Thyroid gland (tissue), 4 donors: ENCODE measurements around the gene TTC21A. TPM values are rescaled to one million over a fixed set of nuclear protein-coding genes. Genes with fewer than 3 reads are reported as not detected.

Source experiments
- DNase-seq, 2 donors: peaks; one replicate each; pipeline ENCODE4 v3.0.0-alpha.2; 2019
- H3K27ac ChIP-seq, 3 donors: fragments of 200-600 bp; sonication (generic); 1 replicate in 2 of 3; 2 replicates in 1 of 3; pipeline ENCODE4 v1.5.1; 2016 to 2019; ENCODE audit warnings: mild to moderate bottlenecking in 1 of 3, moderate library complexity in 1 of 3
- H3K27me3 ChIP-seq: fragments of 200-600 bp; sonication (generic); one replicate; pipeline ENCODE4 v1.5.1; 2019
- H3K36me3 ChIP-seq, 2 donors: fragments of 200-600 bp; sonication (generic); one replicate each; pipeline ENCODE4 v1.5.1; 2016 to 2019
- H3K4me1 ChIP-seq, 2 donors: fragments of 200-600 bp; sonication (generic); one replicate each; pipeline ENCODE4 v1.5.1; 2017 to 2019
- H3K4me3 ChIP-seq, 3 donors: fragments of 200-600 bp; sonication (generic); replicated peaks in 1 of 3; 1 replicate in 2 of 3; 2 replicates in 1 of 3; pipeline ENCODE4 v1.5.1; 2016; ENCODE audit warnings: mild to moderate bottlenecking in 1 of 3
- H3K9me3 ChIP-seq: fragments of 200-600 bp; sonication (generic); one replicate; pipeline ENCODE4 v1.5.1; 2017
- CTCF ChIP-seq, 6 experiments: fragments of 200-600 bp in 3 of 6; fragments of 450-650 bp in 3 of 6; sonication (generic) in 3 of 6; IDR thresholded peaks; one replicate each; pipeline ENCODE4 v1.5.1; 2016 to 2019; ENCODE audit warnings: antibody characterized with exemption in 6 of 6, mild to moderate bottlenecking in 2 of 6, inconsistent platforms in 1 of 6, moderate library complexity in 1 of 6
- POLR2A ChIP-seq, 2 donors: fragments of 450-650 bp; IDR thresholded peaks; one replicate each; pipeline ENCODE4 v1.6.1; 2017; ENCODE audit warnings: antibody characterized with exemption in 2 of 2, mild to moderate bottlenecking in 2 of 2, moderate library complexity in 1 of 2
- WGBS, 2 donors: methylation state at CpG; one replicate each; pipeline ENCODE4 v1.1.5; 2017; 5-methylcytosine and 5-hydroxymethylcytosine counted together
- intact Hi-C: fragments of 100-400 bp; cut with DNase I; formaldehyde crosslinking; loops from one replicate; pipeline ENCODE4 v1.15.1; 2023
- total RNA-seq, 4 donors: library from RNA; depleted of rRNA; stranded (reverse); fragments of >200 nt; gene quantifications; one replicate each; pipeline ENCODE4 v1.2.3, GENCODE V29; 2016

Gene TTC21A
- total RNA-seq, 4 donors from 2014 or later, result 8.9 to 17.8 (median 11.7) TPM

GRCh38 chr3:39110041-39110639 is 2.7 kb downstream of the TTC21A start:
- WGBS, 2 donors, result 46 to 100% methylated on average over 1 to 2 of the region's 2 CpGs
- intact Hi-C loops, result no loop called here

GRCh38 chr3:39112113-39112512 is 4.6 kb downstream of the TTC21A start:
- Histone ChIP-seq H3K27me3 (no peaks in the 10 kb centered on the region), H3K27ac (no peak overlapping the region), H3K4me3 (no peak overlapping the region), H3K36me3 (no peaks in the 10 kb centered on the region), H3K9me3 (no peaks in the 10 kb centered on the region), H3K4me1 (peaks cover 6% of the 10 kb centered on the region in 2 donors)
- TF ChIP-seq POLR2A (IDR thresholded peaks at IDR 0.05) (no peak), CTCF (IDR thresholded peaks at IDR 0.05) (no peak)
- intact Hi-C loops, result no loop called here
- 92 to 100% methylated on average over 3 of the region's 3 CpGs for WGBS, 2 donors
- no peak for DNase-seq

More at GRCh38 chr3:39110041-39110639, 2.7 kb downstream of the TTC21A start:
- TF ChIP-seq POLR2A (IDR thresholded peaks at IDR 0.05) (no peak), CTCF (IDR thresholded peaks at IDR 0.05) (no peak)
- H3K27me3 ChIP-seq, result no peaks in the 10 kb centered on the region
- H3K4me1 ChIP-seq, result peaks cover 18 to 21% of the 10 kb centered on the region in 2 donors
- no peak for DNase-seq
- H3K36me3 ChIP-seq, result no peaks in the 10 kb centered on the region
- no peak overlapping the region for H3K27ac ChIP-seq
- no peaks in the 10 kb centered on the region for H3K9me3 ChIP-seq
- H3K4me3 ChIP-seq, result no peak overlapping the region

GRCh38 chr3:39112535-39112934 is 5.1 kb downstream of the TTC21A start:
- Histone ChIP-seq H3K27ac (no peak overlapping the region), H3K4me1 (peaks cover 6% of the 10 kb centered on the region in 2 donors), H3K36me3 (no peaks in the 10 kb centered on the region), H3K27me3 (no peaks in the 10 kb centered on the region), H3K9me3 (no peaks in the 10 kb centered on the region), H3K4me3 (no peak overlapping the region)
- intact Hi-C loops, result no loop called here
- TF ChIP-seq CTCF (IDR thresholded peaks at IDR 0.05) (no peak), POLR2A (IDR thresholded peaks at IDR 0.05) (no peak)
- DNase-seq, result no peak
- WGBS, 2 donors, result 95 to 100% methylated on average over 2 of the region's 2 CpGs

- no peak for DNase-seq
- Histone ChIP-seq H3K36me3 (peaks cover 0 to 7% of the 10 kb centered on the region in 2 donors), H3K4me1 (peaks cover 1 to 2% of the 10 kb centered on the region in 2 donors), H3K27me3 (no peaks in the 10 kb centered on the region), H3K9me3 (no peaks in the 10 kb centered on the region), H3K4me3 (no peak overlapping the region), H3K27ac (no peak overlapping the region)
- WGBS, 2 donors, result 63 to 81% methylated on average over 3 of the region's 3 CpGs
- TF ChIP-seq CTCF (IDR thresholded peaks at IDR 0.05), result no peak
- no peak for TF ChIP-seq POLR2A (IDR thresholded peaks at IDR 0.05)
- intact Hi-C loops, result no loop called here
Measured at GRCh38 chr3:39113291-39113690, 5.8 kb downstream of the TTC21A start.

- no peak overlapping the region for H3K27ac ChIP-seq
- TF ChIP-seq POLR2A (IDR thresholded peaks at IDR 0.05) (no peak), CTCF (IDR thresholded peaks at IDR 0.05) (no peak)
- no peaks in the 10 kb centered on the region for H3K9me3 ChIP-seq
- no peaks in the 10 kb centered on the region for H3K27me3 ChIP-seq
- intact Hi-C loops, result no loop called here
- WGBS, 2 donors, result 78 to 79% methylated on average over 5 of the region's 5 CpGs
- H3K4me3 ChIP-seq, result no peak overlapping the region
- no peaks in the 10 kb centered on the region for H3K4me1 ChIP-seq
- DNase-seq, result no peak
- H3K36me3 ChIP-seq, result peaks cover 0 to 12% of the 10 kb centered on the region in 2 donors
Measured at GRCh38 chr3:39114456-39114855, 7.0 kb downstream of the TTC21A start.
